GM11168 (cell line): ENCODE results near the gene STARD13.

Experiments
- in situ Hi-C: fragments of 300-500 bp; cut with MboI; formaldehyde crosslinking; loops from one replicate; pipeline ENCODE4 v1.12.0; 2022; ENCODE audit warnings: low sequenced_read_pairs; ENCODE audit not compliant: unreplicated experiment

STARD13 gene

GRCh38 chr13:33260168-33261098, 25.1 kb downstream of the STARD13 start:
- in situ Hi-C loops = no loop called here

GRCh38 chr13:33259296-33259695, 26.3 kb downstream of the STARD13 start:
- in situ Hi-C loops = no loop called here

DNA sequence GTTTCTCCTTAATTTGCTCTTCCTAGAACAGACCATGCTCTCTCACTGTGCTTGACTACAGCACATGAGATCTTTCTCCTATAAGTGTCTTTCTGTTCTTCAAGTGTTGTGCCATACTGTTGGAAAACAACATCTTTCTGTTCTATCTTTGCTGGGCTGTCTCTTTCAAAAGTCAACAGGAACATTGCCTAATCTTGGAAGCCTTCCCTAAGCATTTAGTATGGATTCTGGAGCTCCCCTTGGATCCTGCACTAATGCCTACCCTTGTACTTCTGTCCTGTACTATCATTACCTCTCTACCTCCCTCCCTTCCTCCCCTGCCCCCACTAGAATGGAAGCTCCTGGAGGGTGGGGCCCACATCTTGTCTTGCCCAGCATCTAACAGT, 26.8 kb downstream of the STARD13 start:
- in situ Hi-C loops = no loop called here

- in situ Hi-C loops = no loop called here
Measured at GRCh38 chr13:33257841-33258807, 27.4 kb downstream of the STARD13 start.

DNA sequence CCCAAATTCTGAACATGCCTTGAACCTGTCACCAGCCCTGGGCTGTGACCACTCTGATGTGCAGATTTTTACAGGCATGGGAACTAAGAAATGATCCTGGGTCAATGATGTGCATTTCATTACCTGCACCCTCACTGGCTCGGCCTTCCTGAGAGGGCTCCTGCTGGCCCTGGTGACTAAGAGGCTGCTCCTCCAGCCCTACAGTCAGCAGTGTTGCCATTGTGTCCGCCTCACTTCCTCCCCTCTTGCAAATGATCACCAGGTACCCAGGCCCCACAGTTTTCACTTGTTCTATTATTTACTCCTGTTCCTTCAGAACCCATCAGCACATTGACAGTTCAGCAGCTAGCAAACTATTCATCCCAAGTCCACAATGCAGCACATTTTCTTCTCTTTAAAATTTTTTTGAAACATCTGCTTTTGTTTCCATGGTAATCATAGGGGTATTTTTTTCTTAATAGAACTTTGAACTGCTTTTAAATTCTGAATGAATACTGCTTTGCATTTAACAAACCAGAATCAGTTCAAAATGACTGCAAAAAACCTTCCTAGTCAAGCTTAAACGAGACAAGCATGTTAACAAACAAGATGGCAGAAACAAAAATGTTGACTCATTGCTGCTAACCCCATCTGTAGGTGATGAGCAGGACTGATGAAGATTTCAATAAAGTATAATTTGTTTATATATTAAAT, 29.3 kb downstream of the STARD13 start:
- in situ Hi-C loops = no loop called here

DNA sequence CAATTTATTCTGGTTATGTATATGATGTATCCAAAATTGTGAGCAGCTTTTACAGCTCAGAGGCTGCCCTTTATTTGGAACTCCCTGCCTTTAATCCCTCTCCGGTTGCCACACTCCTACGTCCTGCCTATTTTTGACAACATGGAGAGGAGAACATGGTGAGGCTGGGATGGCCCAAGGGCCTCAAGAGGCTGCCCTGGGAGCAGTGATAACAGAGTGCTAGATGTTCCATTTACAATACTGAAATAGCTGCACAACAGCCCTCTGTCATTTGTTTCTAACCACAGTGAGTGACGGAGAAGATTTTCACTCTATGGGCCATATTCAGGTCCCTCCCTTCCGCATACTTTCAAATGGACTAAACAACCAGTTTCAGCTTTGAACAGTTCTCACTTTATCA, 33.4 kb downstream of the STARD13 start:
- in situ Hi-C loops = no loop called here

DNA sequence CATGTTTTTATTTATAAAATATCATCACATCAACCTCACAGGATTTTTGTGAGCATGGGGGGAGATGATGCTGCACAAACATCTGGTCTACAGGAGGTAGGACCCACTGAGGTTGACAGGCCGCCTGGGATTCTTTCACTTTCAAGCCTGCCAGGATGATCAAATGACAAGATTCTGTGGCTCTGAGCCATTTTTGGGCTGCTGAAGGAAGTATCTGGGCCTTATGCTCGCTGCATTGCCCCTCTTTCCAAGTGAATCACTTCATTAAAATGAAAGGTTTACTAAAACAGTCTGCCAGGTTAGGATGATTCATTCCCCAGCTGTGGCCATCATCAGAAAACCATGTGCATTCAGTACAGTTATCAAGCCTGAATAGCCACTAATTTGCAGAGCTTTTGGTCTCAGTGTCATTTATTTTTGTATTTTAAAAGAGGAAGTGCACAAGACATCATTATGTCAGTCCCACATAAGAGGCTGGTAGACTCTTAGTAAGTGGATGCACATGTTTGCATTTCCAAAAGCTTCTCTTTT, 34.4 kb downstream of the STARD13 start:
- in situ Hi-C loops = no loop called here

DNA sequence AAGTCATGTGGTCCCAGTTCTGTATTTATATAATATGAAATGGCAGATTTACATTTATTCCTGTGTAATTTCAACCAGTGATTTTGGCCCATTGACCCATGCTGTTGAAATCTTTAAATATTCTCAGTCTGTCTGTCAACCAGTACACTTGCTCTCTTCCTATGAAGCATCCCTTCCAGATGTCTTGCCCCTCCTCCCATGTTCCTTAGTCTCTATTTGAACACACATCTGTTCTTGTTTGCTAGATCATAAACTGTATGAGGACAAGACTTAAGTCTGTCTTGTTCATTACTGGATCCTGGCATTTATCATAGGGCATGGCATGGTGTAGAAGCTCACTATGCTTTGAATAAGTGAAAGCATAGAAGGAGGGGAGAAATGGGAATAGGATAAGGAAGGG, 34.9 kb downstream of the STARD13 start:
- in situ Hi-C loops = no loop called here

- in situ Hi-C loops = loop anchor here (25.0 kb wide), 1 partner anchor 812 kb away; no protein-coding TSS in a partner anchor
Measured at GRCh38 chr13:33249894-33250293, 35.7 kb downstream of the STARD13 start.

DNA sequence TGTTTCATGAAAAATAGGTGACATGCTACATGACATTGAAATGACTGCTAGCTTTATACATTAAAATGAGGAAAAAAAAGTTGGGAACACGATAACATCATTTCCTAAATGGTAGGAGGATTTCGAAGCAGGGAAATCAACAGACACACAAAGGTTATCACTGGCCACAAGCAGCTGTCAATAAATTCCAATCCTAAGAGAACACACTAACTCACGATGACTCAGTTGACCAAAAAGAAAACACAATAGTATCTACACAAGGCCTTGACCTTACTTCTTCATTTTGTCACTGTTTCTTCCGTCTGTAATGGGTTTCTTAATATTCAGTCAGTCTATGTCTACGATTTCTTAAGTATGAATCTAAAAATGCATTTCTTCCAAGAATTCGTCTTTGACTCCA, 36.5 kb downstream of the STARD13 start:
- in situ Hi-C loops = loop anchor here (25.0 kb wide), 1 partner anchor 813 kb away; no protein-coding TSS in a partner anchor

GRCh38 chr13:33245505-33246158, 39.9 kb downstream of the STARD13 start:
- in situ Hi-C loops = loop anchor here (25.0 kb wide), 1 partner anchor 817 kb away; no protein-coding TSS in a partner anchor

DNA sequence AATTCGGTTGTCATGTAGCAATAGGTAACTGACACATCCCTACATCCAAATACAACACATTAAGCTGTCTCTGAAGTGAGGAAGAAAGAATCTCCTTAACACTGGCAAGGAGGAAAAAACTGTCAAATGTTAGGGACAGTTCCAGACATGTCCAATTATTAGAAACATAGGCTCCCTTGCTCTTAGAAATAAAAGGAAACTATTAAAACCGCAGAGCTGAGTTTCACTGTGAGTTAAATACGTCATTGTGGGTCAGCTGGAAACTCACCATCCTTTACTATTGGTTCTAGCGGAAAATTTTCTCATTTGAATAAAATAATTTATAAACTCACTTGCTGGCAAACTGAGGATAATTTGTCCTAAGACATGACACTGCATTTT, 40.7 kb downstream of the STARD13 start:
- in situ Hi-C loops = loop anchor here (25.0 kb wide), 1 partner anchor 817 kb away; no protein-coding TSS in a partner anchor

DNA sequence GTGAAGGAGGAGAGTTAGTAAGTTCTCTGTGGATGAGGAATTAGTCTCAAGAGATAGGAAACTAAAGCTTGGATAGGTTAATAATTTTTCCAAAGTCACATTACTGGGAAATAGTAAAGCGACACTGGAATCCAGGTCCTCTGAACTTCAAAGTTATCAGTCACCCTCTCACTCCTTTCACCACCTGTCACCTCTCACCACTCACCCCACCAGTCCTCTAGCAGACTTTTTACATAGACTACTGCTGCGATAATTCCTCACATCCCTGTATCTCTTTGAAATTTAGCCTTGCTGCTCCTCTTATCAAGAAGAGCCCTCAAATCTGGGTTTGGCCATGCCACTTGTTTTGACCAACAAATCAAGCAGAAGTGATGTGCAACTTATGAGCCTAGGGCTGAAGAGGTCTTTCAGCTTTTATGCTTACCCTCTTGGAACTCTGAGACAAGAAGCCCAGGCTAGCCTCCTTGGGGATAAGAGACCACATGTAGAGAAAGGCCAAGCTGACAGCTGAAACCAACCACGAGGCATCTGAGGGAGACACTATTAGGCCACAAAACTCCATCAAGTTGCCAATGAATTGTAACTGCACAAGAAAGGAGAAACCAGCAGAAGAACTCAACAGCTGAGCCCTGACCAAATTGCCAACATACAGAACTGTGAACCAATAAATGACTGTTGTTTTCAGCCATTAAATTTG, 41.2 kb downstream of the STARD13 start:
- in situ Hi-C loops = loop anchor here (25.0 kb wide), 1 partner anchor 818 kb away; no protein-coding TSS in a partner anchor

- in situ Hi-C loops = loop anchor here (25.0 kb wide), 1 partner anchor 819 kb away; no protein-coding TSS in a partner anchor
Measured at GRCh38 chr13:33242984-33243617, 42.5 kb downstream of the STARD13 start.

DNA sequence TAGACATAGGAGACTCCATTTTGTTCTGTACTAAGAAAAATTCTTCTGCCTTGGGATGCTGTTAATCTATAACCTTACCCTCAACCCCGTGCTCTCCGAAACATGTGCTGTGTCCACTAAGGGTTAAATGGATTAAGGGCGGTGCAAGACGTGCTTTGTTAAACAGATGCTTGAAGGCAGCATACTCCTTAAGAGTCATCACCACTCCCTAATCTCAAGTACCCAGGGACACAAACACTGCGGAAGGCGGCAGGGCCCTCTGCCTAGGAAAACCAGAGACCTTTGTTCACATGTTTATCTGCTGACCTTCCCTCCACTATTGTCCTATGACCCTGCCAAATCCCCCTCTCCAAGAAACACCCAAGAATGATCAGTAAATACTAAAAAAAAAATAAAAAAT, 43.2 kb downstream of the STARD13 start:
- in situ Hi-C loops = loop anchor here (25.0 kb wide), 1 partner anchor 820 kb away; no protein-coding TSS in a partner anchor

- in situ Hi-C loops = loop anchor here (25.0 kb wide), 1 partner anchor 826 kb away; no protein-coding TSS in a partner anchor
Measured at GRCh38 chr13:33236021-33236420, 49.5 kb downstream of the STARD13 start.

GRCh38 chr13:33235564-33235963, 50.0 kb downstream of the STARD13 start:
- in situ Hi-C loops = loop anchor here (25.0 kb wide), 1 partner anchor 827 kb away; no protein-coding TSS in a partner anchor

- in situ Hi-C loops = loop anchor here (25.0 kb wide), 1 partner anchor 827 kb away; no protein-coding TSS in a partner anchor
Measured at GRCh38 chr13:33235078-33235477, 50.5 kb downstream of the STARD13 start.
